ENCODE data around the gene MRPL46. TPM values are rescaled to one million over a fixed set of nuclear protein-coding genes. Genes with fewer than 3 reads are reported as not detected.
"Not testable (repeated sequence)": the region's sequence is repeated elsewhere in the genome, so short reads cannot be mapped to it uniquely, and the experiment has no call there.

MRPL46 gene
- total and polyA plus RNA-seq, 2 of the 4 experiments (the other 2 are of a cell fraction) = 14.2 to 24.2 TPM

GRCh38 chr15:88469321-88469720 lies 2.1 kb upstream of the MRPL46 start:
- peaks cover 6% of the 10 kb centered on the region; the same call in 1 of the 2 replicates for H3K9me1 ChIP-seq (ENCODE audit: insufficient read depth, low read length)
- H4K91ac ChIP-seq (ENCODE audit: insufficient read depth, low read depth, low read length) = no peak overlapping the region
- peaks cover 7% of the 10 kb centered on the region for H3K4me1 ChIP-seq (ENCODE audit: control insufficient read depth, insufficient read depth, low read length)
- H2BK5ac ChIP-seq (ENCODE audit: low read depth, low read length, poor library complexity, severe bottlenecking) = no peak overlapping the region
- in situ Hi-C loops (cut with MboI; ENCODE audit: low sequenced_read_pairs) = loop anchor here (5.0 kb wide), 1 partner anchor 148 kb away; no protein-coding TSS in a partner anchor
- H3K18ac ChIP-seq (ENCODE audit: low read depth, low read length) = no peak overlapping the region
- H2AK5ac ChIP-seq (ENCODE audit: low read depth, low read length) = no peak overlapping the region
- dilution Hi-C loops (cut with HindIII; ENCODE audit: low sequenced_read_pairs, unreplicated experiment) = no loop called here
- 0 out of 2 replicates have a peak, but pooled peaks cover 2% of the 10 kb centered on the region for H4K20me1 ChIP-seq (ENCODE audit: insufficient read depth, low read length)
- H3K27me3 ChIP-seq (ENCODE audit: control insufficient read depth, insufficient read depth, low read length) = no peaks in the 10 kb centered on the region
- H3K36me3 ChIP-seq (ENCODE audit: control insufficient read depth, insufficient read depth, low read length) = peaks cover 13% of the 10 kb centered on the region
- no peak overlapping the region for H3K56ac ChIP-seq (ENCODE audit: extremely low read depth, insufficient read depth, low read length)
- no peak for TF ChIP-seq POLR2A (IDR thresholded peaks at IDR 0.05; ENCODE audit: low read depth, low read length)
- intact Hi-C loops (cut with micrococcal nuclease) = no loop called here
- no peaks in the 10 kb centered on the region for H3K9me3 ChIP-seq (ENCODE audit: control insufficient read depth, insufficient read depth, low read length)
- BruUV-seq (replicated peaks) = no TSS peak
- POLR2A ChIA-PET (ENCODE audit: unreplicated experiment) = no interaction called here
- no peak overlapping the region for H2AK9ac ChIP-seq (replicated peaks; ENCODE audit: low read depth, low read length, poor library complexity)
- H2AFZ ChIP-seq (replicated peaks; ENCODE audit: low read length, poor library complexity) = no peak overlapping the region
- no peak overlapping the region for H3K4ac ChIP-seq (ENCODE audit: low read depth, low read length)
- no peak overlapping the region for H4K5ac ChIP-seq (ENCODE audit: low read depth, low read length)
- no peak overlapping the region for H2BK15ac ChIP-seq (ENCODE audit: low read depth, low read length)
- H3K9ac ChIP-seq (ENCODE audit: low read depth, low read length) = no peak overlapping the region
- ATAC-seq (ENCODE audit: low read depth) (no peak), DNase-seq (no peak)
- H4K8ac ChIP-seq (ENCODE audit: low read depth in 2 of 2, low read length in 2 of 2) = no peak overlapping the region
- no peak overlapping the region for H3K4me3 ChIP-seq (ENCODE audit: insufficient read depth, low read depth, low read length)
- no peak overlapping the region for H3K4me2 ChIP-seq (ENCODE audit: low read depth, low read length)
- H3K23ac ChIP-seq (ENCODE audit: low read depth, low read length) = no peak overlapping the region
- WGBS, 2 experiments (ENCODE audit: extremely low coverage in 2 of 2, insufficient read length in 1 of 2) = 100% methylated on average over 2 of the region's 2 CpGs; no CpG with 5 or more reads in 1 of the 2 experiments
- no peak overlapping the region for H2BK120ac ChIP-seq (ENCODE audit: low read depth, low read length)
- no peak overlapping the region for H3K27ac ChIP-seq (ENCODE audit: insufficient read depth, low read length)
- CTCF ChIA-PET = no interaction called here
- H2BK20ac ChIP-seq (ENCODE audit: low read depth, low read length) = no peak overlapping the region
- H3K79me1 ChIP-seq (ENCODE audit: low read depth in 1 of 2, low read length in 2 of 2) = peaks cover 29 to 46% of the 10 kb centered on the region in 2 experiments
- no peak overlapping the region for H3K14ac ChIP-seq (replicated peaks; ENCODE audit: low read depth, low read length)

- H3K23ac ChIP-seq (ENCODE audit: low read depth, low read length); H2BK15ac ChIP-seq (ENCODE audit: low read depth, low read length); DNase-seq; H3K27me3 ChIP-seq (ENCODE audit: control insufficient read depth, insufficient read depth, low read length); H4K20me1 ChIP-seq (ENCODE audit: insufficient read depth, low read length); BruUV-seq (replicated peaks); H2BK5ac ChIP-seq (ENCODE audit: low read depth, low read length, poor library complexity, severe bottlenecking); H3K9me1 ChIP-seq (ENCODE audit: insufficient read depth, low read length); H2BK20ac ChIP-seq (ENCODE audit: low read depth, low read length); H2AFZ ChIP-seq (replicated peaks; ENCODE audit: low read length, poor library complexity); H3K9me3 ChIP-seq (ENCODE audit: control insufficient read depth, insufficient read depth, low read length); H4K91ac ChIP-seq (ENCODE audit: insufficient read depth, low read depth, low read length); H4K5ac ChIP-seq (ENCODE audit: low read depth, low read length); H3K27ac ChIP-seq (ENCODE audit: insufficient read depth, low read length); H3K56ac ChIP-seq (ENCODE audit: extremely low read depth, insufficient read depth, low read length); H3K9ac ChIP-seq (ENCODE audit: low read depth, low read length); CTCF ChIA-PET; H3K4me1 ChIP-seq (ENCODE audit: control insufficient read depth, insufficient read depth, low read length); H3K4ac ChIP-seq (ENCODE audit: low read depth, low read length); intact Hi-C loops (cut with micrococcal nuclease); ATAC-seq (ENCODE audit: low read depth); H2AK5ac ChIP-seq (ENCODE audit: low read depth, low read length); H3K14ac ChIP-seq (replicated peaks; ENCODE audit: low read depth, low read length); H3K4me3 ChIP-seq (ENCODE audit: insufficient read depth, low read depth, low read length); H2AK9ac ChIP-seq (replicated peaks; ENCODE audit: low read depth, low read length, poor library complexity); H3K18ac ChIP-seq (ENCODE audit: low read depth, low read length); POLR2A ChIA-PET (ENCODE audit: unreplicated experiment); dilution Hi-C loops (cut with HindIII; ENCODE audit: low sequenced_read_pairs, unreplicated experiment); H2BK120ac ChIP-seq (ENCODE audit: low read depth, low read length): not testable (repeated sequence)
- peak overlapping the region; percentile 96; the same call in 1 of the 2 replicates for H3K4me2 ChIP-seq (ENCODE audit: low read depth, low read length)
- in situ Hi-C loops (cut with MboI; ENCODE audit: low sequenced_read_pairs) = loop anchor here (5.0 kb wide), 1 partner anchor 149 kb away; no protein-coding TSS in a partner anchor
- peak overlapping the region in 1 of 2 experiments; percentile 44; a peak in 1 of 4 replicates for H4K8ac ChIP-seq (ENCODE audit: low read depth in 2 of 2, low read length in 2 of 2)
- WGBS, 2 experiments (ENCODE audit: extremely low coverage in 2 of 2, insufficient read length in 1 of 2) = 93% methylated on average over 9 of the region's 10 CpGs; no CpG with 5 or more reads in 1 of the 2 experiments
- peaks cover 29 to 46% of the 10 kb centered on the region in 2 experiments for H3K79me1 ChIP-seq (ENCODE audit: low read depth in 1 of 2, low read length in 2 of 2)
- H3K36me3 ChIP-seq (ENCODE audit: control insufficient read depth, insufficient read depth, low read length) = peaks cover 16% of the 10 kb centered on the region
Observed at GRCh38 chr15:88468721-88469120, 1.5 kb upstream of the MRPL46 start.
